T47D (cell line): Measurements from ENCODE around the gene SEC24D.

ENCODE experiments used
- DNase-seq, 2 experiments: peaks; one replicate each; pipeline versions ENCODE4 v3.0.0 to v3.0.0-alpha.2; 2011 to 2012; ENCODE audit warnings: low read depth in 1 of 2, low spot score in 1 of 2
- JUND ChIP-seq: IDR thresholded peaks from 2 replicates; pipeline ENCODE4 v1.6.1; 2012; ENCODE audit warnings: low read depth
- in situ Hi-C: cut with HindIII; loops from 2 replicates; pipeline ENCODE4 v1.10.0; 2016; ENCODE audit warnings: low sequenced_read_pairs, low pct_unique_long_range_greater_than_20kb

SEC24D gene

DNA sequence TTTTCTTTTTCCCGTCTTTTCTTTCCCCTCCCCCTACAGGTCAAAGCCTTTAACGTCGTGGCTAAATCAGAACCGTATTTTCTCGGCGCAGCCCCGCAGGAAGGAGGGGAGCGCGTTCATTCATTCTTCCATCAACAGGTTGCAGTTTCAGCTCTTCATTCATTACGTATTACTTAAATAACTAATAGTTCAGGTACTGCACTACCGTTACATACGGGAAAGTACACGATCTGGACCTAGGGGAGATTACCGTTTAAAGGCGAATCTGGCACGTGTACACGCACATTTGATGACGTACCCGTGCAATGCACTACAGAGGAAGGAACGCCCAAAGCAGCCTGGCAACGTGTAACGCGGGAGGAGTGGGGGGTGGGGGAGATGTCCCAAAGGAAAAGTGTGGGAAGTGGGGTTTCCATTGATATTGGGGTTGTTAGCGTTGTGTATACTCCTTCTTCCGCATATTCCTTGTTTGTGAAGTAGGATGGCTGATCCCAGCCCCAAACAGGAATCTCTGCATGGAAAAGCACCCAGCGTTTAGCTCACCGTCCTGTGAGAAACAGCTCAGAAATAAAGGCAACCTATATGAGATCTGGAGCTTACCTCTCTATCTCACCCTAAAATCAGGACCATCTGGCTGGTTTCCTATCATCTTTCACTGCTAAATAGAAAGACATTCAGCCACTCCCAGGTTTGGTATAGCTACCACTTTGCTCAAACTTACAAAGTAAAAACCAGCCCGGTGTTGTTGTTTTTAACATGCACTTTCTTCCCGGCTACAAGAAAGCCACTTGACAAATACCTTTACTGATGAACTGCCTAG, 585 bp upstream of the SEC24D start:
- in situ Hi-C loops, result no loop called here
- no peak for TF ChIP-seq JUND
- peak; percentile 35 to 51 for DNase-seq

- TF ChIP-seq JUND, result no peak
- DNase-seq, result peak; percentile 22 to 76
- in situ Hi-C loops, result no loop called here
Measured at GRCh38 chr4:118834960-118835569, 861 bp downstream of the SEC24D start.

- no peak for TF ChIP-seq JUND
- in situ Hi-C loops, result no loop called here
- DNase-seq, result no peak
Measured at GRCh38 chr4:118834070-118834469, 1.9 kb downstream of the SEC24D start.

GRCh38 chr4:118833192-118833820, 2.6 kb downstream of the SEC24D start:
- in situ Hi-C loops, result no loop called here
- DNase-seq, result no peak
- no peak for TF ChIP-seq JUND

GRCh38 chr4:118829107-118829506, 6.8 kb downstream of the SEC24D start:
- no peak for TF ChIP-seq JUND
- in situ Hi-C loops, result no loop called here
- DNase-seq, result no peak

DNA sequence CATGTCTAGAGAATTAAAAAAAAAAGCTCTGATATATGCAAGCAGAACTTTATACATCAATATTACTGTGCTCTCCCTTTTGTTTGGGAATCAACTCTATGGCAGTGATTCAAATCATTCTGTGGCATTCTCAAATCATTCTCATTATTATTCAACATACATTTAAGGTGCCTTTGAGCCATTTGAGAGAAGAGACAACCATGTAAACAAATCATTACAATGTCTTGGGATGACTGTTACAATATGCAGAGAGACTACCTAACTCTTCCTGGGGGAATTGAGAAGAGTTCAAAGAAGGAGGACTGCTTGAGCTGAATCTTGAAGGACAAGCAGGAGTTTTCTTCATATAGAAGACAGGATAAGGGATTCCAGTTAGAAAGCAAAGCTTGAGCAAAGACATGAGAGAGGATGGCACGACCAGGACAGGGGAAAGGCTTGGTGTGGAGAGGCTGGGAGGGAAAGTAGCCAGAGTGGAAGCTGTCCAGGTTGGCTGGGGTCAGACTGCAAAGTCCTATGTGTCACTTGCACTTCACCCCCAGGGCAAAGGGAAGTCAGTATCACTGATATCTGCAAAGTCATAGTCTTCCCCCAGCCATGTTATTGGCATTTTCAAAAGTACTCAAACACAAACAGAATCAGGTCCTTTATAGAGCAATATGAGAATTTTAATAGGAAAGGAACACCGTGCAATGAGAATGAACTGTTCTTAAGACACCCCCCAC, 9.0 kb downstream of the SEC24D start:
- in situ Hi-C loops, result no loop called here
- TF ChIP-seq JUND, result no peak
- DNase-seq, result no peak

DNA sequence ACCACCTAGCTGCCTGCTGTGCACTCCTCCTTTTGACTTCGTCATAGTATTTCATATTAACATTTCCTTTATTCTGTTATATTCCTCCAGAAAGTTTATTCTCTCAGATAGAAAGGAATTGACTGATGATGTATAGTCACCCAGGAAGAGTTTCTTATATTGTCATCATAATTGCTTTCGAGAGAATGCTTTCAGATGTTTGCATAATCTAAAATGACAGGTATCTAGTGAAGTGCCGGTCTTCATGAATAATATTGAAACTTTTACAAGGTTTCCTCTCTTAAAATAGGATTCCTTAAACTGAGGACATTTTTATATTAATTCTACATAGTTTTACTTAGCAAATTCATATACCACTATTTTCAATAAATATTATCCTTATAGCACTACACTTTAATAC, 10.1 kb downstream of the SEC24D start:
- no peak for DNase-seq
- TF ChIP-seq JUND, result no peak
- in situ Hi-C loops, result no loop called here

DNA sequence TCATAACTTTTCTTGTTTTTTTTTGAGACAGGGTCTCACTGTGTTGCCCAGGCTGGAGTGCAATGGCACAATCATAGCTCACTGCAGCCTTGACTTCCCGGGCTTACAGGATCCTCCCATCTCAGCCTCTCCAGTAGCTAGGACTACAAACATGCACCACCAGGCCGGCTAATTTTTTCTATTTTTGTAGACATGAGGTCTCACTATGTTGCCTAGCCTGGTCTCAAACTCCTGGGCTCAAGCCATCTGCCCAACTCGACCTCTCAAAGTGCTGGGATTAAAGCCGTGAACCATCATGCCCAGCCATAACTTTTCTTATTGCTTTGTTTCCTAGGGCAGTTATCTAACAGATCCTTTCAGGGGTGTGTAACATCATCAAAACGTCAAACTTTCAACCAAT, 11.8 kb downstream of the SEC24D start:
- no peak for DNase-seq
- no peak for TF ChIP-seq JUND
- in situ Hi-C loops, result no loop called here

DNA sequence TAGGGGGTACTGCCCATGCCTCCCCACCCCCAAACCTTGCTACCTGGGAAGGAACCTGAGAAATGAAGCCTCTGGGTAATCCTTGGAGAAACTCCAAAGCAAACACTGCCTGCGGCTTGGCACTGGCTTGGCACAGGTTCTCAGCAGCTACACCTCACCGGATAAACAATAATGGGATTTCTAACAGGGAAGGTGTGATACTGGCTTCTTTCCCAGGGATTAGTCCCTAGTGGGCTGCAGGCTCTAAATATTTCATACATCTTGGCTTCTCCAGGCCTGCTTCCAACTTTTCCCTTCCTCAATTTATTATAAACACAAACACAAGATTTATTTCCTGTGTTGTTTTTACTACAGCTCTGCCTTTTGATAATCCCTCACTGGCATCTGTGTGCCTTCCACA, 12.5 kb downstream of the SEC24D start:
- DNase-seq, result peak in 1 of 2 experiments; percentile 82
- TF ChIP-seq JUND, result no peak
- in situ Hi-C loops, result no loop called here

DNA sequence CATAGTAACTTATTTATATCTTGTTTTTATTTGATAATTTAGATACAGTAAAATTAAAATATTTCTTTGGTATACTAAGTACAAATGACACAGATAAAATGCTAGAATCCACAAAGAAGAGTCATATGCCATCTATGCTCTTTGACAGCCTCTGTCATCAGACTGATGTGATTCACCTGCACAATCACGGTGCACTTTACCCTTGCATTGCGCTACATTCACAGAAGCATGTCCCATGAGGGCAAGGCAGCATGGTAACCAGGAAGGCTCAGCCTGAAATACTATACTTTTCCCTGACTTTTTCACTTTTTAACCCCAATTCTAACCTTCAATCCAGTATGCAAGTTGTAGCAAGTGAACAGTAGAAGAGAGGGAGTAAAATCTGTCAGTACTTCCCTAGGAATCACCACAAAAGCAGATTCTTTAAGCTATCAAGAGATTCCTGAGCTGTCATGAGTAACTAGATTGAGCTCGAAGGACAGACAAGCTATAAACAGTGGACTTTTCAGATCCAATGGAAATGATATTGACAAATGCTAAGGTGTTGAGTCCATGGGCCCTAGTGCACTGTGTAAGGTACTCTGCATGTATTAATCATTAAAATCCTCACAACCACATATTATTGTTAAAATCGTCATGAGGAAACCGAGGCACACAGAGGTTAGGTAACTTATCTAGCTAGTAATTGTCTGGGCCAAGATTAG, 14.2 kb downstream of the SEC24D start:
- no peak for DNase-seq
- in situ Hi-C loops, result no loop called here
- no peak for TF ChIP-seq JUND

GRCh38 chr4:118817178-118817930, 18.6 kb downstream of the SEC24D start:
- in situ Hi-C loops, result no loop called here
- TF ChIP-seq JUND, result no peak
- no peak for DNase-seq
